Transverse colon (tissue), 4 donors: ENCODE data around the gene NUDT22. TPM values are rescaled to one million over a fixed set of nuclear protein-coding genes. Genes with fewer than 3 reads are reported as not detected.

Source experiments
- DNase-seq: peaks from one replicate; pipeline ENCODE4 v3.0.0-alpha.2; 2019
- H3K27ac ChIP-seq, 4 donors: fragments of 200-600 bp; sonication (generic); 2 replicates each; pipeline ENCODE4 v1.5.1; 2016 to 2018; ENCODE audit warnings: inconsistent platforms in 4 of 4
- H3K27me3 ChIP-seq: fragments of 200-600 bp; sonication (generic); 2 replicates; pipeline ENCODE4 v1.5.1; 2017; ENCODE audit warnings: inconsistent platforms
- H3K36me3 ChIP-seq, 4 donors: fragments of 200-600 bp; sonication (generic); 2 replicates each; pipeline ENCODE4 v1.5.1; 2017 to 2019; ENCODE audit warnings: inconsistent platforms in 4 of 4
- H3K4me1 ChIP-seq, 4 donors: fragments of 200-600 bp; sonication (generic); 2 replicates each; pipeline ENCODE4 v1.5.1; 2017 to 2020; ENCODE audit warnings: inconsistent platforms in 4 of 4
- H3K4me3 ChIP-seq, 4 donors: fragments of 200-600 bp; sonication (generic); 1 replicate in 1 of 4; 2 replicates in 3 of 4; pipeline versions ENCODE4 v1.5.1 to v1.6.1; 2017 to 2019; ENCODE audit warnings: inconsistent platforms in 4 of 4
- H3K9me3 ChIP-seq, 2 donors: fragments of 200-600 bp; sonication (generic); 2 replicates each; pipeline ENCODE4 v1.5.1; 2017 to 2019; ENCODE audit warnings: inconsistent platforms in 2 of 2
- EP300 ChIP-seq: sonication (generic); formaldehyde crosslinking; IDR thresholded peaks from one replicate; pipeline ENCODE4 v1.6.1; 2017; ENCODE audit warnings: antibody characterized with exemption, low read depth
- POLR2A ChIP-seq: fragments of 450-650 bp; IDR thresholded peaks from one replicate; pipeline ENCODE4 v1.6.1; 2016; ENCODE audit warnings: antibody characterized with exemption, mild to moderate bottlenecking, moderate library complexity
- POLR2AphosphoS5 ChIP-seq, 3 donors: sonication (generic); formaldehyde crosslinking; IDR thresholded peaks; one replicate each; pipeline ENCODE4 v1.6.1; 2016; ENCODE audit warnings: antibody characterized with exemption in 3 of 3
- WGBS, 2 donors: methylation state at CpG; one replicate each; pipeline ENCODE4 v1.1.5; 2018; ENCODE audit warnings: low coverage in 1 of 2; 5-methylcytosine and 5-hydroxymethylcytosine counted together
- in situ Hi-C, 4 donors: fragments of 200-750 bp; cut with MboI; loops; one replicate each; pipeline versions ENCODE4 v1.15.0 to v1.15.1; 2017; ENCODE audit warnings: low sequenced_read_pairs in 3 of 4, low pct_ligation_motif_present in 1 of 4, low pct_unique_long_range_greater_than_20kb in 1 of 4
- intact Hi-C: fragments of 100-400 bp; cut with DNase I; formaldehyde crosslinking; loops from one replicate; pipeline ENCODE4 v1.15.1; 2023; ENCODE audit warnings: low total_unique reads
- total RNA-seq, 4 donors: library from RNA; depleted of rRNA; stranded (reverse); fragments of >200 nt; gene quantifications; one replicate each; pipeline ENCODE4 v1.1.0, GENCODE V29; 2016
- TF ChIP-seq, protein P1 (sequence below), 5 experiments: fragments of 200-600 bp in 3 of 5; fragments of 450-650 bp in 2 of 5; sonication (generic) in 3 of 5; IDR thresholded peaks; 1 replicate in 2 of 5; 2 replicates in 3 of 5; pipeline ENCODE4 v1.5.1; 2016 to 2017; ENCODE audit warnings: antibody characterized with exemption in 5 of 5, inconsistent platforms in 3 of 5, mild to moderate bottlenecking in 2 of 5, moderate library complexity in 1 of 5

NUDT22 gene
- total RNA-seq, 4 donors from 2014 or later, result 84.0 to 215 (median 127) TPM

DNA sequence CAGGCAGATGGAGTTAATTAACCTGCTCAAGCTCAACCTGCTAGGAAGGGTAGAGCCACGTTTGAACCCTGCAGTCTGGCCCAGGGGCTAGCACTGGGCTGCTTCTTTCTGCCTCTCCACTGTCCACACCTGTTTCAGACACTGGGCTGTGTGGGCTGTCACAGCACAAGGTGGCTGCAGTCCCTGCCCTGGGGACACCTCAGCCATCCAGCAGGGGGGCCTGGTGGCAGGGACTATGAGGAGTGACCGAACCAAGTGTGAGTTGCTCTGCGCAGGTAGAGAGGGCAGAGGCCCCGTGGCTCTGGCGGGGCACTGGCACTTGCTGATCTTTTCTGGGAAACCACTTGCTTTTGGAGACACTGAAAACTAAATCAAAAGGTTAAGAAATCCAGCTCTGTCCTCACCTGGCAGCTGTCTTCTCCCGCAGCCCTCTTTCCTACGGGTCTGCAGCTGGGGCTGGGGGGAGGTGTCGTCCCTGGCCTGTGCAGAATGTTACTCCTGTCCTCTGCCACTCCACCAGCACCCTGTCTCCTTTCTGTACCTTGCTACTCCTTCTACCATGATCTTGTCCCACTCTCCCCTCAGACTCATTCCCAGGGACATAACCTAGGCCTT lies 52.6 kb downstream of the NUDT22 start:
- no peak for DNase-seq
- peaks cover 13 to 45% (median 27%) of the 10 kb centered on the region in 4 donors for H3K4me1 ChIP-seq
- intact Hi-C loops, result no loop called here
- in situ Hi-C loops, result no loop called here
- H3K27ac ChIP-seq, result no peak overlapping the region
- no peak for TF ChIP-seq EP300
- TF ChIP-seq, protein P1, sequence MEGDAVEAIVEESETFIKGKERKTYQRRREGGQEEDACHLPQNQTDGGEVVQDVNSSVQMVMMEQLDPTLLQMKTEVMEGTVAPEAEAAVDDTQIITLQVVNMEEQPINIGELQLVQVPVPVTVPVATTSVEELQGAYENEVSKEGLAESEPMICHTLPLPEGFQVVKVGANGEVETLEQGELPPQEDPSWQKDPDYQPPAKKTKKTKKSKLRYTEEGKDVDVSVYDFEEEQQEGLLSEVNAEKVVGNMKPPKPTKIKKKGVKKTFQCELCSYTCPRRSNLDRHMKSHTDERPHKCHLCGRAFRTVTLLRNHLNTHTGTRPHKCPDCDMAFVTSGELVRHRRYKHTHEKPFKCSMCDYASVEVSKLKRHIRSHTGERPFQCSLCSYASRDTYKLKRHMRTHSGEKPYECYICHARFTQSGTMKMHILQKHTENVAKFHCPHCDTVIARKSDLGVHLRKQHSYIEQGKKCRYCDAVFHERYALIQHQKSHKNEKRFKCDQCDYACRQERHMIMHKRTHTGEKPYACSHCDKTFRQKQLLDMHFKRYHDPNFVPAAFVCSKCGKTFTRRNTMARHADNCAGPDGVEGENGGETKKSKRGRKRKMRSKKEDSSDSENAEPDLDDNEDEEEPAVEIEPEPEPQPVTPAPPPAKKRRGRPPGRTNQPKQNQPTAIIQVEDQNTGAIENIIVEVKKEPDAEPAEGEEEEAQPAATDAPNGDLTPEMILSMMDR (IDR thresholded peaks at IDR 0.05), result no peak
- TF ChIP-seq POLR2AphosphoS5 (IDR thresholded peaks at IDR 0.05), result no peak
- no peak for TF ChIP-seq POLR2A
- H3K4me3 ChIP-seq, result no peak overlapping the region
- no peaks in the 10 kb centered on the region for H3K27me3 ChIP-seq
- WGBS, 2 donors, result 20 to 83% methylated on average over 1 to 8 of the region's 8 CpGs
- peaks cover 0 to 15% (median 4%) of the 10 kb centered on the region in 4 donors for H3K36me3 ChIP-seq
- H3K9me3 ChIP-seq, result no peaks in the 10 kb centered on the region

Other genes with a start within 250 kb of the NUDT22 start
- gene OTUB1, start 239.8 kb upstream of the NUDT22 start, total RNA-seq, result 100 to 1,000 TPM in 1 of 4 donors, 10 to 100 TPM in 3; 52.7 to 114 (median 79.4) TPM
- 1 to 10 TPM in 2 of 4 donors, under 1 TPM in 2; 0.32 to 1.4 (median 0.90) TPM for gene FLRT1, start 190.3 kb upstream of the NUDT22 start, total RNA-seq
- gene MACROD1, start 60.2 kb upstream of the NUDT22 start, total RNA-seq, result 10 to 100 TPM; 42.9 to 50.7 (median 50.1) TPM
- 100 to 1,000 TPM in 1 of 4 donors, 10 to 100 TPM in 3; 45.3 to 181 (median 65.9) TPM for gene STIP1, start 40.1 kb upstream of the NUDT22 start, total RNA-seq
- gene FERMT3, start 19.6 kb upstream of the NUDT22 start, total RNA-seq, result 10 to 100 TPM; 14.6 to 63.3 (median 28.6) TPM
- gene TRPT1, start 88 bp upstream of the NUDT22 start, total RNA-seq, result 100 to 1,000 TPM in 2 of 4 donors, 10 to 100 TPM in 2; 82.4 to 113 (median 99.1) TPM
- 100 to 1,000 TPM in 1 of 4 donors, 10 to 100 TPM in 3; 52.6 to 214 (median 76.0) TPM for gene DNAJC4, start 4.3 kb downstream of the NUDT22 start, total RNA-seq
- 10 to 100 TPM; 34.0 to 84.9 (median 36.8) TPM for gene VEGFB, start 8.3 kb downstream of the NUDT22 start, total RNA-seq
- gene FKBP2, start 14.8 kb downstream of the NUDT22 start, total RNA-seq, result 100 to 1,000 TPM in 2 of 4 donors, 10 to 100 TPM in 2; 63.6 to 203 (median 102) TPM
- gene PPP1R14B, start 20.7 kb downstream of the NUDT22 start, total RNA-seq, result 10 to 100 TPM; 62.8 to 80.4 (median 73.2) TPM
- gene PLCB3, start 25.3 kb downstream of the NUDT22 start, total RNA-seq, result 100 to 1,000 TPM in 2 of 4 donors, 10 to 100 TPM in 2; 64.5 to 115 (median 91.2) TPM
- 100 to 1,000 TPM in 3 of 4 donors, 10 to 100 TPM in 1; 93.9 to 154 (median 139) TPM for gene BAD, start 58.4 kb downstream of the NUDT22 start, total RNA-seq
- gene GPR137, start 59.6 kb downstream of the NUDT22 start, total RNA-seq, result 10 to 100 TPM in 3 of 4 donors, 1 to 10 TPM in 1; 6.4 to 35.2 (median 27.4) TPM
- gene KCNK4, start 65.0 kb downstream of the NUDT22 start, total RNA-seq, result under 1 TPM in 1 of 4 donors, not detected in 3; 0.27 TPM
- gene CATSPERZ, start 74.1 kb downstream of the NUDT22 start, total RNA-seq, result 10 to 100 TPM in 1 of 4 donors, not detected in 3; 20.9 TPM
- gene ESRRA, start 79.2 kb downstream of the NUDT22 start, total RNA-seq, result 100 to 1,000 TPM; 142 to 272 (median 221) TPM
- gene TRMT112, start 91.3 kb downstream of the NUDT22 start, total RNA-seq, result 10 to 100 TPM; 59.1 to 99.9 (median 82.7) TPM
- 100 to 1,000 TPM; 152 to 381 (median 265) TPM for gene PRDX5, start 91.8 kb downstream of the NUDT22 start, total RNA-seq
- 100 to 1,000 TPM in 1 of 4 donors, 10 to 100 TPM in 3; 24.8 to 203 (median 47.1) TPM for gene CCDC88B, start 113.9 kb downstream of the NUDT22 start, total RNA-seq
- 10 to 100 TPM; 14.5 to 86.0 (median 34.5) TPM for gene RPS6KA4, start 132.9 kb downstream of the NUDT22 start, total RNA-seq